HL-60/S4 treated with phorbol 12-myristate 13-acetate at 8.2 ng/mL for 4 days and 3 days (cell line): ENCODE measurements around the gene ABHD17C.

Source experiments
- in situ Hi-C: fragments of 300-500 bp; cut with MboI; formaldehyde crosslinking; loops from 2 replicates; pipeline ENCODE4 v1.15.0; 2022; ENCODE audit warnings: low sequenced_read_pairs

Gene ABHD17C

GRCh38 chr15:80689294-80689693 lies 5.8 kb upstream of the ABHD17C start:
- in situ Hi-C loops = no loop called here

DNA sequence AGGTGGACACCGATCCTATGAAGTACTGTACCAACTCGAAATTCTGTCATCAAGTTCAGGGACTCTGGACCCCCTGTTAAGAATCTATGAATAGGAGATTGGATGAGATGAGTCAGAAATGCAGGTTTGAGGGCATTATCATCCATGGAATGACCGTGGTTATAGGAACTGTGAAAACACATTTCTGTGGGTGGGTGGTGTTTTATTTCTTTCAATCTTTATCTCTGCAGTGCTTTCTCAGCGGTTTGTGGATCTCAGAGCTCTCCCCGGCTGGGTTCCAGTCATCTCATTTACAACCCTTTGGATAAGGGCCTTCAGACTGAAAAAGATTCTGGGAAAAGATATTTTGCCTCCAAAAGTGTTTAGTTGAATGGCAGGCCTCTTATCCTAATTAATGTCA lies 5.4 kb upstream of the ABHD17C start:
- in situ Hi-C loops = no loop called here

- in situ Hi-C loops = no loop called here
Observed at GRCh38 chr15:80691575-80691974, 3.5 kb upstream of the ABHD17C start.

GRCh38 chr15:80693682-80694610 lies 1.2 kb upstream of the ABHD17C start:
- in situ Hi-C loops = no loop called here

GRCh38 chr15:80694611-80695098 lies 455 bp upstream of the ABHD17C start:
- in situ Hi-C loops = no loop called here

DNA sequence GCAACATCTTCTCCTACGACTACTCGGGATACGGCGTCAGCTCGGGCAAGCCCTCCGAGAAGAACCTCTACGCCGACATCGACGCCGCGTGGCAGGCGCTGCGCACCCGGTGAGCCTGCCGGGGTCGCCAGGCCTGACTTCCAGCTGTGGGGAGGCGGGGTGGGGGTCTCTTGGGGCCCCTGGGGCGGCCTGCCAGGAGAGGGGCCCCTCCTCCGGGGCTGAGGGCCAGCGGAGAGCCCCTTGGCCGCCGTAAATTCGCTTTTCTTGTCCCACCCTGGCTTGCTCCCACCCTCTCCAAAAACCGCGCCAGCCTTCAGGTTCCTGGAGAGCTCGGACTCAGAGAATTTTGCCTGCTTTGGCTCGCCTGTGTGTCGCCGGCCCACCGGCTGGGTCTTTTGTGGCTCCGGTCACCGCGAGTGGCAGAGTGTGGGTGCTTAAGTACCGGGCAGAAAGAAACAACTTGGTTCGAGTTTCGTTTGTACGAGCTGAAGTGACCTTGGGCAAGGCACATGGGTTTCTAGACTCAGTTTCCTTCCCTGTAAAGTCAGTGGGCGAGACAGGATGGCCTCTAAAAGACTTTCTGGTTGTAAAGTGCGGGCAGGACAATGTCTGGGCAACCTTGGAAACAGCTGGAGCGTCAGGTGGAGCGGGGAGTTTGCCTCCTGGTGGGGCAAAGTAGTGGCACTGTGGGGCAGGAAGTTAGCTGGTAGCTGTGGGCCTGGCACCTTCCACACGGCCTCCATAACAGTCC lies 976 bp downstream of the ABHD17C start:
- in situ Hi-C loops = no loop called here

DNA sequence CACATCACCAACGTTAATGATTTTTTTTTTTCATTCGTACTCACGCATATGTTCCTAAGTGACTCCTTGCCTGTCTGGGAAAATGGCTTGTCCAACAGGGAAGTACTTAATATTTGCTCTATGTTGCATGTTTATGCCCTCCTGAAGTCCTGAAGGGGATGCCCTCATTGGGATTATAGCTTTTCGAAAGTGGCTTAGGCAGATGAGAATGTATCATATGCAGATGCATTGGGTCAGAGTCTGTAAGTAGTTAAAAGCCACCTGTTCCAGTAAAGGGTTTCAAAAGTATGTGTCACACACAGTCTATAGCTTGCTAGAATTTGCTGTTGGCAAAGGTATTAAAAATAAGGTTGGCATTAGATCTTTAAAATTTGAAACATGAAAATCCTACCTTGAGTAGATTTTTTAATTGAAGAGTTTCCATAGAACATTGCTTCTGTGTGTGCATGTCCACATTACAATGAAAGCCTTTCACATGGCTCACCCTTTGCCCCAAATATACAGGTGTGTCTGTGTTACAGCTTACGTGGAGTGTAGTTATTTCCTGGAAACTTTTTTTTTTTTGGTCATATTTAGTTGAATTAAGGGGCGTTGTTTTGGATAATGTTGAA lies 2.1 kb downstream of the ABHD17C start:
- in situ Hi-C loops = no loop called here

DNA sequence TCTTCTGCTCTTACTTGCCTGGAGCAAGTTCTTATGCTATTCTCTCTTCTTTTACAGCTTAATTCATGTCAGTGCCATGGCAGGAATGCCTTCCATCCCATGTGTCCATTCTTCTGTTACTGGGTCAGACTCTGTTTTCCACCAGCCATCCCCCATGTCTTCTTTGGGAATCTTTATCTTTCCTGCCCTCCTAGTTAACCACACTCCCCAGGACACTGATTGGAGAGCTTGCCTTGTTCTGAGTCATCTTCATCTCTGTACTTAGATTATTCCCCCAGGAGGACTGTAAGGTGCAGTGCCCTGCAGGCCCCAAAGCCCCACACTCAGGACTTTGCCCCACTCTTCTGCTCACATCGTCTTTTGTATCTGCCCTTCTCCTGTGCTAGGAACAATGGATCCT lies 3.6 kb downstream of the ABHD17C start:
- in situ Hi-C loops = no loop called here

DNA sequence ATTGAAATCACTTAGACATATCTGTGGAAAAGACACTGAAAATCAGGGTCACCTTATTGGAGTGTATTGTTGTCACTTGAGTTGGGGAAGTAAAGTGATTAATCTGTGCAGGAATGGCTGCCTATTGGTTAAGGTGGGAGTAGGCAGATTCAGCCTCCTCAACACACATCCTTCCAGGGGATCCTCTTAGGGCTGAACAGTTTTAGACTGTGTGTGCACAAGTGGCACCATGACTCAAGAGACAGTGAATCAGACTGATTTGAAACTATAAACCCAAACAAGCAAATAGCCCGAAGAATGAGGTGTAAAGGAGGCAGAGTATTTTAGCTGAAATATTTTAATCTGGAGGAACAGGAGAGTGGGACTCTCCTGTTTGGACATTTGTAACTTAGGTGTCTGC lies 4.9 kb downstream of the ABHD17C start:
- in situ Hi-C loops = no loop called here

DNA sequence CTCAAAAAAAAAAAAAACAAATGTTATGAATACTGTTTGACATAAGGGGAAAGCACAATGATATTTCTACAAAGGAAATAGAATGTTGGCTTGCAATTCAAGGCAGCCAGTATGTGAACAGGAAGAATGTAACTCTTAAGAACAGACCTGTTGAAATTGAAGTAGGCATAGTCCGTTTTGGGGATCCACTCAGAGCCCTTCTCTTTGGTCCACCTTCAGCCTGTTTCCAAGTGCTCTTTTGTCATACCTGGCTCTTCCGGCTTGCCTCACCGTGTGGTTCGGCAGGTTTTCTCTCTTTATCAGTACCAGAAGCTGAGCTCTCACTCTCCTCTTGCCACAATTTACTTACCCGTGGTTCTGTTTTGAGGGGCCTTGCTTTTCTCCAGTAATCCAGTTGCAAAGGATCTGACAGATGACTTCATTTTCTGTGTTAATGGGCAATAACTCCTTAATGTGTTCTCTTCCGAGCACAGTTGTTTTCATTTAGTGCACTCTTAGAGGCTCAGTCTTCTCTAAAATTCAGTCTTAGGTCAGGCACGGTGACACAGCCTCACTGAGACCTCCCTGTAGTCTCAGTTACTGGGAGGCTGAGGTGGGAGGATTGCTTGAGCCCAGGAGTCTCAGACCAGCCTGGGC lies 6.7 kb downstream of the ABHD17C start:
- in situ Hi-C loops = no loop called here

- in situ Hi-C loops = no loop called here
Observed at GRCh38 chr15:80703081-80703480, 8.0 kb downstream of the ABHD17C start.

GRCh38 chr15:80703965-80704364 lies 8.9 kb downstream of the ABHD17C start:
- in situ Hi-C loops = no loop called here

DNA sequence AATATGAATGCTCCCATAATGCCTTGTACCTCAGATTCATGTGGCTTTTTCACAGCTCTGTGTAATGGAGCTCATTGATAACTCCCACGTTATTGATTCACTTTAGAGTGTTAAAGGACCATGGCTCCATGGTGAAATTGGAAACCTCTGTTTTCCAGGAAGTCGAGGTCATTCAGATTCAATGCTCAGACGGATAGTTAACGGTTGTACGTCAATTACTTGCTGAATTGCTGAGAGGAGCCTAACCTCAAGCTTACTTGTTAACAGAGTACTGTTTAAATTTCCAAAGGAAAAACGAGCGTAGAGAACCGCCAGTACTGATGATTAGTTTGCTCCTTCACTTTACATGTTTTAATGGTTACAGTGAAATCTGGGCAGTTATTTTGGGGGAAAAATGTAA lies 11.1 kb downstream of the ABHD17C start:
- in situ Hi-C loops = no loop called here

DNA sequence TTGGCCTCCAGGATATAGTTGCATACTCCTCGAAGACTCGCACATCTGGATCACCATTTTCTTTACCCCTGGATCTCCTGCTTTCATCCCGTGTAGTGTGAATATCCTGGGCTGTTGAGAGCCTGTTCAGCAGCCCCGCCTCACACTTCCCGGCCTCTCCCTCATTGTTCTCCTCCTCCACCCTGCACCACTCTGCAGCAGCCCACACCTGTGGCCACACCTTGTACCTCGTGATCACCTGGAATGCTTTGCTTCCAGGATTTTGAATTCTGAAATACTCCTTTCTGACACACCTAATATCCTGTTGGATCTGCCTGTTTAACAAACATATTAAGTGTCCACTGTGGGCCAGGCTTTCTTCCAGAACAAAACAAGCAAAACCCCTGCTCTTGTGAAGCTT lies 14.4 kb downstream of the ABHD17C start:
- in situ Hi-C loops = no loop called here

DNA sequence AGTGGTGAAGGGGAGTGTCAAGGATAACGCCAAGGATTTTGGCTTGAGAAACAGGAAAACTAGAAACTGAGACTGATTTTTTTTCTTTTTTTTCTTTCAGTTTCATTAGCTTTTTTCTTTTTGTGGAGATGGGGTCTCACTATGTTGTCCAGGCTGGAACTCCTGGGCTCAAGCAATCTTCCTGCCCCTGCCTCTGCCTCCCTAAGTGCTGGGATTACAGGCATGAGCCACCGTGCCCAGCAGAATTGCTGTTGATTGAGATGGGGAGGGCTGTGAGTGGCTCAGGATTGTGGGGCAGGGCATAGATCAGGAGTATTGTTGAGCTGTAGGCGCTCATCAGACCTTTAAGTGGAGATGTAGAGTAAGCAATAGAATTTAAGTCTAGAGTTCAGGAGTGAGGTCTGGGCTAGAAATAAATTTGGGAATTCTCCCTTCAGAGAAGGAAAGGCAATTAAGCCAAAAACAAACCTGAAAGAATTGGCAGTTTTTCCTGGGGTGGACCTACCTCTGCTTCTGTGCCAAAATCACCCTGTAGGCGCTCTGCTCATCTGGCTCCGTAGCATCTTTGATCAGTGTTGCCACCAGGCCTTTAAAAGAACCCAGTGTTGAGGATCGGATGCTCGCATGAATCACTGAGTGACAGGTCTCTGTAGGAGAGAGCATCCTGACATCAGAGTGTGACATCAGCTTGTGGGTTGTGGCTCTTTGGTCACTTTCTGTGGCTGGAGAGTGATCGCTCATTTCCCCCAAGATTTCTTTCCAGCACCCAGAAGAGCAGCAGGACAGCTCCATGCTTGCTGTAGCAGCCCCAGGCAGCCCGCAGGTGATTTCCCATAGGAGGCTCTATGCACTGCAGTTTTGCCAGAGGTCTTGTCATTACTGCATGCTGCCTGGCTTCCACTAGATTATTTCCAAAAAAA lies 15.8 kb downstream of the ABHD17C start:
- in situ Hi-C loops = no loop called here

- in situ Hi-C loops = no loop called here
Observed at GRCh38 chr15:80711886-80712285, 16.8 kb downstream of the ABHD17C start.

GRCh38 chr15:80712956-80713355 lies 17.8 kb downstream of the ABHD17C start:
- in situ Hi-C loops = no loop called here

DNA sequence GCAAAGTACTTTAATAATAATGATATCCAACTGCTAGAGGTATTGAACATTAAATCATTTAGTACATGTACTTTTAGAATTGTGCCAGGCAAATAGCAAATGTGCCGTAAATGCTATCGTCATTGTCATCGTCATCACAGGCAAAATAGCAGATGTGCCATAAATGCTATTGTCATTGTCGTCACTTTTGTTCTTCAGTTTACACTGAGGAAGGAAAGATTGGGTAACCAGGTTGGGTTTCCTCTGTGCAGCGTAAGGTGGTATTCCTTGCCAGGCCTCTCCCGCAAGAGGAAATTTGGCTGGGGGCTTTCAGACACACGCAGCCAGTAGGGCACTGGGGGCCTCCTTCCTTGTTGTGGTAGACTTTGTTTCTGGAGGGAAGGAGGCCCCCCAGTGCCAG lies 26.4 kb downstream of the ABHD17C start:
- in situ Hi-C loops = no loop called here

GRCh38 chr15:80722811-80723210 lies 27.7 kb downstream of the ABHD17C start:
- in situ Hi-C loops = no loop called here

- in situ Hi-C loops = no loop called here
Observed at GRCh38 chr15:80727196-80727595, 32.1 kb downstream of the ABHD17C start.
